Measurements from ENCODE around the gene DDX49. TPM values are rescaled to one million over a fixed set of nuclear protein-coding genes. Genes with fewer than 3 reads are reported as not detected.

DDX49 gene
- total RNA-seq, 4 donors from 2014 or later = 36.1 to 61.0 (median 46.9) TPM

DNA sequence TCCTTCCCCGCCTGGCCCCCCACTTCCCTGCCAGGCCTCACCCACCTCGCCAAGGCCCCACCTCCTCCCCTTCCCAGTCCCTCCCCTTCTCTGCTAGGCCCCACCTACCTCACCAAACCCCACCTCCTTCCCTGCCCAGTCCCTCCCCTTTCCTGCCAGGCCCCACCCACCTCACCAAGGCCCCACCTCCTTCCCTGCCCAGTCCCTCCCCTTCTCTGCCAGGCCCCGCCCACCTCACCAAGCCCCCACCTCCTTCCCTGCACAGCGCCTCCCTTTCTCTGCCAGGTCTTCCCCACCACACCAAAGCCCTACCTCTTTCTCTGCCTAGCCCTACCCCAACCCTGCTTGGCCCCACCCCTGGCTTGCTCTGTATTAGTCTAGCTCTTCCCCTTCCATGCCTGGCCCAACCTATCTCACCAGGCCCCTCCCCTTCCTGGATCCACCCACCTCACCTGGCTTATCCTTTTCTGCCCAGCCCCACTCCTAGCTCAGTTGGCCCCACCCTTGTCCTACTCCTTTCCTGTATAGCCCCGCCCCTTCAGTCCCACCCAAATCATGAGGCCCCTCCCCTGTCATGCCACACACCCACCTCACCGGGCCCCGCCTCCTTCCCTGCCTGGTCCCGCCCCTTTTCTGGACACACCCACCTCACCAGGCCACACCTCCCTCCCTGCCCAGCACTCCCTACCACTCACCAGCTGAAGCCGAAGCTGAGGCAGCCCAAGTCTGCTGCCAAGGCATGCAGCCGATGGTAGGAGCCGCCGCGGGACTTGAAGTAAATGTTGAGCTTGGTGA is 39.7 kb upstream of the DDX49 start:
- Histone ChIP-seq H3K36me3 (peaks cover 0 to 6% of the 10 kb centered on the region in 2 donors), H3K27ac (no peak overlapping the region), H3K9me3 (peaks cover 0 to 9% (median 0%) of the 10 kb centered on the region in 3 donors), H3K27me3 (no peaks in the 10 kb centered on the region), H3K4me3 (no peak overlapping the region), H3K4me1 (no peaks in the 10 kb centered on the region)
- WGBS, 2 donors (ENCODE audit: low coverage in 1 of 2) = 55 to 87% methylated on average over 3 to 7 of the region's 13 CpGs
- ATAC-seq = peak; percentile 16
- TF ChIP-seq, protein P1, sequence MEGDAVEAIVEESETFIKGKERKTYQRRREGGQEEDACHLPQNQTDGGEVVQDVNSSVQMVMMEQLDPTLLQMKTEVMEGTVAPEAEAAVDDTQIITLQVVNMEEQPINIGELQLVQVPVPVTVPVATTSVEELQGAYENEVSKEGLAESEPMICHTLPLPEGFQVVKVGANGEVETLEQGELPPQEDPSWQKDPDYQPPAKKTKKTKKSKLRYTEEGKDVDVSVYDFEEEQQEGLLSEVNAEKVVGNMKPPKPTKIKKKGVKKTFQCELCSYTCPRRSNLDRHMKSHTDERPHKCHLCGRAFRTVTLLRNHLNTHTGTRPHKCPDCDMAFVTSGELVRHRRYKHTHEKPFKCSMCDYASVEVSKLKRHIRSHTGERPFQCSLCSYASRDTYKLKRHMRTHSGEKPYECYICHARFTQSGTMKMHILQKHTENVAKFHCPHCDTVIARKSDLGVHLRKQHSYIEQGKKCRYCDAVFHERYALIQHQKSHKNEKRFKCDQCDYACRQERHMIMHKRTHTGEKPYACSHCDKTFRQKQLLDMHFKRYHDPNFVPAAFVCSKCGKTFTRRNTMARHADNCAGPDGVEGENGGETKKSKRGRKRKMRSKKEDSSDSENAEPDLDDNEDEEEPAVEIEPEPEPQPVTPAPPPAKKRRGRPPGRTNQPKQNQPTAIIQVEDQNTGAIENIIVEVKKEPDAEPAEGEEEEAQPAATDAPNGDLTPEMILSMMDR (IDR thresholded peaks at IDR 0.05) = no peak
- TF ChIP-seq POLR2A (IDR thresholded peaks at IDR 0.05) (no peak), EP300 (IDR thresholded peaks at IDR 0.05) (no peak), POLR2AphosphoS5 (IDR thresholded peaks at IDR 0.05) (no peak)

GRCh38 chr19:18881491-18881890 is 38.0 kb upstream of the DDX49 start:
- Histone ChIP-seq H3K4me1 (no peaks in the 10 kb centered on the region), H3K36me3 (peaks cover 0 to 6% of the 10 kb centered on the region in 2 donors), H3K27ac (no peak overlapping the region), H3K9me3 (peaks cover 0 to 9% (median 0%) of the 10 kb centered on the region in 3 donors), H3K27me3 (no peaks in the 10 kb centered on the region), H3K4me3 (no peak overlapping the region)
- WGBS, 2 donors (ENCODE audit: low coverage in 1 of 2) = 95 to 100% methylated on average over 2 to 7 of the region's 7 CpGs
- TF ChIP-seq POLR2A (IDR thresholded peaks at IDR 0.05) (no peak), POLR2AphosphoS5 (IDR thresholded peaks at IDR 0.05) (no peak), EP300 (IDR thresholded peaks at IDR 0.05) (no peak)
- TF ChIP-seq, protein P1 (IDR thresholded peaks at IDR 0.05) = no peak
- ATAC-seq = no peak

DNA sequence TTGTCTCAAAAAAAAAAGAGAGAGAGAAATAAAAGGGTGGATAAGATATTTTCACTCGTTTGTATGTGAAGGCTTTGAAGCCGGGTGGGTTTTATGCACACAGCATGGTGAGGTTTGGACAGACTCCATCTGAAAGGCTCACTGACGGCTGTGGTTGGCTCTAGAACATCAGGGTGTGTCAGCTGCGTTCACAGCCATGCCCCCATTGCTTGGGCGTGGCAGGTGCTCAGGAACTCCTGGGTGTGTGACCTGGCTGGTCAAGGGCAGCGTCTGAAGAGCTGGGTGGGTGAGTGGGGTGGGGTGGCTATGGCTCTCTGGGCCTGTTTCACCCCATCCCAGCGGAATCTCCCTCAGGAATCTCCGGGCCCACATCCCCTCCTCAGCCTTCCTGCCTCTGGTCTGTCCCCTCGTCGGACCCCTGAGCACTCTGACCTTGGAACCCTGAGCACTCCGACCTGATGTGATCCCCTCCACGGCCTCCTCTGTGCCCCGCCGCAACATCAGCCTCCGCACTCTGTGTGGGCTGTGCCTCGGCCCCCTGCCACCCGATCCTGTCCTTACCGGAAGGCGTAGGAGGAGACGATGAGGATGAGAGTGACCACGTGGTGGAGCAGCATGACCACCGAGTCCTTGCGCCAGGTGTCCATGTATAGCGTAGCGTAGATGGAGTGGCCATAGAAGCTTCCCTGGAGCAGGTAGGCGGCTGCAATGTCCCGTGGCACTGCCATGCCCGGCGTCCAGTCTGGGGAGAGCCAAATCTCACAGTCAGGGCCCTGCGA is 35.8 kb upstream of the DDX49 start:
- Histone ChIP-seq H3K4me3 (no peak overlapping the region), H3K36me3 (no peaks in the 10 kb centered on the region), H3K27me3 (no peaks in the 10 kb centered on the region), H3K27ac (no peak overlapping the region), H3K9me3 (no peaks in the 10 kb centered on the region), H3K4me1 (no peaks in the 10 kb centered on the region)
- ATAC-seq = no peak
- 75 to 84% methylated on average over 4 to 25 of the region's 30 CpGs for WGBS, 2 donors (ENCODE audit: low coverage in 1 of 2)
- TF ChIP-seq POLR2A (IDR thresholded peaks at IDR 0.05) = no peak

- H3K9me3 ChIP-seq = no peaks in the 10 kb centered on the region
- no peak for ATAC-seq
- H3K4me3 ChIP-seq = no peak overlapping the region
- H3K36me3 ChIP-seq = no peaks in the 10 kb centered on the region
- no peak overlapping the region for H3K27ac ChIP-seq
- 100% methylated on average over 2 of the region's 4 CpGs; no CpG with 5 or more reads in 1 of the 2 donors for WGBS, 2 donors (ENCODE audit: low coverage in 1 of 2)
- no peak for TF ChIP-seq POLR2AphosphoS5 (IDR thresholded peaks at IDR 0.05)
- H3K4me1 ChIP-seq = no peaks in the 10 kb centered on the region
- no peaks in the 10 kb centered on the region for H3K27me3 ChIP-seq
Measured at GRCh38 chr19:18886972-18887371, 32.5 kb upstream of the DDX49 start.

GRCh38 chr19:18889949-18890745 is 29.4 kb upstream of the DDX49 start:
- no peaks in the 10 kb centered on the region for H3K36me3 ChIP-seq
- peaks cover 24% of the 10 kb centered on the region for H3K27me3 ChIP-seq
- no peaks in the 10 kb centered on the region for H3K9me3 ChIP-seq
- ATAC-seq = no peak
- no peak overlapping the region for H3K4me3 ChIP-seq
- H3K4me1 ChIP-seq = peaks cover 0 to 18% (median 9%) of the 10 kb centered on the region in 3 donors
- 77% methylated on average over 7 of the region's 10 CpGs; no CpG with 5 or more reads in 1 of the 2 donors for WGBS, 2 donors (ENCODE audit: low coverage in 1 of 2)
- TF ChIP-seq EP300 (IDR thresholded peaks at IDR 0.05) (no peak), POLR2AphosphoS5 (IDR thresholded peaks at IDR 0.05) (no peak), POLR2A (IDR thresholded peaks at IDR 0.05) (no peak)
- TF ChIP-seq, protein P1 (IDR thresholded peaks at IDR 0.05) = no peak
- no peak overlapping the region for H3K27ac ChIP-seq

Data from gastroesophageal sphincter (tissue), 4 donors.